Upper lobe of left lung (tissue), 6 donors: ENCODE results near the gene PPP2R3B. TPM values are rescaled to one million over a fixed set of nuclear protein-coding genes. Genes with fewer than 3 reads are reported as not detected.

Source experiments
- ATAC-seq, 2 donors: fragments of 200-7000 bp; cut with Tn5 transposase; one replicate each; pipeline ENCODE4 v1.9.1; 2022; ENCODE audit warnings: mild to moderate bottlenecking in 2 of 2, moderate library complexity in 2 of 2; ENCODE audit not compliant: low FRiP score in 2 of 2
- DNase-seq, 2 donors: peaks; one replicate each; pipeline ENCODE4 v3.0.0-alpha.2; 2019 to 2020
- H3K27ac ChIP-seq, 4 donors: fragments of 200-600 bp; sonication (generic); one replicate each; pipeline ENCODE4 v1.5.1; 2016 to 2019
- H3K27me3 ChIP-seq, 4 donors: fragments of 200-600 bp; sonication (generic); one replicate each; pipeline ENCODE4 v1.5.1; 2017 to 2019
- H3K36me3 ChIP-seq, 4 donors: fragments of 200-600 bp; sonication (generic); one replicate each; pipeline ENCODE4 v1.5.1; 2016 to 2019
- H3K4me1 ChIP-seq, 4 donors: fragments of 200-600 bp; sonication (generic); one replicate each; pipeline ENCODE4 v1.5.1; 2018 to 2019
- H3K4me3 ChIP-seq, 4 donors: fragments of 200-600 bp; sonication (generic); one replicate each; pipeline ENCODE4 v1.5.1; 2017 to 2019; ENCODE audit warnings: mild to moderate bottlenecking in 2 of 4, moderate library complexity in 1 of 4
- H3K9me3 ChIP-seq, 4 donors: fragments of 200-600 bp; sonication (generic); one replicate each; pipeline ENCODE4 v1.5.1; 2018 to 2019
- CTCF ChIP-seq, 6 experiments: fragments of 450-650 bp in 4 of 6; fragments of 200-600 bp in 2 of 6; sonication (generic) in 2 of 6; IDR thresholded peaks; one replicate each; pipeline ENCODE4 v1.5.1; 2016 to 2019; ENCODE audit warnings: antibody characterized with exemption in 6 of 6
- EP300 ChIP-seq, 4 donors: sonication (generic); formaldehyde crosslinking; IDR thresholded peaks; one replicate each; pipeline ENCODE4 v1.5.1; 2017; ENCODE audit warnings: antibody characterized with exemption in 4 of 4, control low read depth in 2 of 4
- POLR2A ChIP-seq, 4 donors: fragments of 450-650 bp; IDR thresholded peaks; one replicate each; pipeline ENCODE4 v1.5.1; 2016 to 2017; ENCODE audit warnings: antibody characterized with exemption in 4 of 4, mild to moderate bottlenecking in 2 of 4
- POLR2AphosphoS5 ChIP-seq, 2 donors: sonication (generic); formaldehyde crosslinking; IDR thresholded peaks; one replicate each; pipeline ENCODE4 v1.5.1; 2017; ENCODE audit warnings: antibody characterized with exemption in 2 of 2
- WGBS, 2 donors: methylation state at CpG; one replicate each; pipeline ENCODE4 v1.1.5; 2017 to 2018; 5-methylcytosine and 5-hydroxymethylcytosine counted together
- total RNA-seq, 6 donors: library from RNA; depleted of rRNA in 4 of 6; stranded (reverse); fragments of >200 nt in 4 of 6; gene quantifications; one replicate each; pipeline versions ENCODE4 v1.1.0 to v1.2.1, GENCODE V29; 2016 to 2021
- donor health status: DM: no; HTN: no; CAD: no; lungs with moderate emphysema.
- donor health status: DM: no; HTN: yes; CAD: no; lungs with severe emphysema.

The PPP2R3B gene
- total RNA-seq, 6 donors from 2014 or later, result 8.7 to 72.3 (median 15.1) TPM

DNA sequence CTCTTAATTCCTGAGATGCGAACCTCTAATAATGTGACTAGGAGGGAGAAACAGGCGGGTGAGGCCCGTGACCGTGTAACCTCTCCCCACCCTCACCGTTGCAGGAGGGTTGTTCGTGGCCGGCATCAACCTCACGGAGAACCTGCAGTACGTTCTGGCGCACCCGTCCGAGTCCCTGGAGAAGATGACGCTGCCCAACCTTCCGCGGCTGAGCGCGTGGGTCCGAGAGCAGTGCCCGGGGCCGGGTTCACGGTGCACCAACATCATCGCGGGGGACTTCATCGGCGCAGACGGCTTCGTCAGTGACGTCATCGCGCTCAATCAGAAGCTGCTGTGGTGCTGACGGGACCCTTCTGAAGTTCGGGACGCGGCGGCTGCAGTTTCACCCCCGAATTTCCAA is 87.7 kb downstream of the PPP2R3B start:
- Histone ChIP-seq H3K4me3 (no peak overlapping the region), H3K27me3 (no peaks in the 10 kb centered on the region), H3K9me3 (no peaks in the 10 kb centered on the region), H3K27ac (no peak overlapping the region), H3K4me1 (no peaks in the 10 kb centered on the region), H3K36me3 (peaks cover 9 to 30% (median 27%) of the 10 kb centered on the region in 4 donors)
- TF ChIP-seq POLR2AphosphoS5 (IDR thresholded peaks at IDR 0.05) (no peak), CTCF (IDR thresholded peaks at IDR 0.05) (no peak), EP300 (IDR thresholded peaks at IDR 0.05) (no peak), POLR2A (IDR thresholded peaks at IDR 0.05) (no peak)
- 97 to 98% methylated on average over 36 of the region's 36 CpGs for WGBS, 2 donors
- ATAC-seq (no peak), DNase-seq (no peak)

DNA sequence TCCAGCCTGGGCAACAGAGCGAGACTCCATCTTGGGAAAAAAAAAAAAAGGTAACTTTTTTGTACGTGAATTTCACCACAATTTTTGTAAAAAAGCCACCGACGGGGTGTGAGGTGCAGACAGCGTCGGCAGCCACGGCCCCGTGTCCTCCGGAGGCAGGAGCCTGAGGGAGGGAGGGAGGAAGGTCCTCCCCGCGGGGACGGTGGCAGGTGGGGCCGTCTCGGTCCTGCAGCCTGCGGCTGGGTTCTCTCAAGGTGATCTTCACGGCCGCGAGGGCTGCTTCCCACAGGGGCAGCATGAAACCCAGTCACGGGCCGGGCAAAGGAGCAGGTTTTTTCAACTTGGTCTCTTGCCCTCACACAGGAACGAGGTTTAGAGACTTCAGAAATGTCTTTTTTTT is 91.6 kb downstream of the PPP2R3B start:
- DNase-seq (peak in 1 of 2 donors; percentile 66), ATAC-seq (no peak)
- no peaks in the 10 kb centered on the region for H3K27me3 ChIP-seq
- no peak overlapping the region for H3K4me3 ChIP-seq
- H3K27ac ChIP-seq, result no peak overlapping the region
- peaks cover 21 to 34% (median 31%) of the 10 kb centered on the region in 4 donors for H3K36me3 ChIP-seq
- H3K9me3 ChIP-seq, result no peaks in the 10 kb centered on the region
- 90 to 91% methylated on average over 16 to 21 of the region's 21 CpGs for WGBS, 2 donors
- no peaks in the 10 kb centered on the region for H3K4me1 ChIP-seq
- TF ChIP-seq POLR2A (IDR thresholded peaks at IDR 0.05) (no peak), CTCF (IDR thresholded peaks at IDR 0.05) (no peak), EP300 (IDR thresholded peaks at IDR 0.05) (no peak), POLR2AphosphoS5 (IDR thresholded peaks at IDR 0.05) (no peak)

DNA sequence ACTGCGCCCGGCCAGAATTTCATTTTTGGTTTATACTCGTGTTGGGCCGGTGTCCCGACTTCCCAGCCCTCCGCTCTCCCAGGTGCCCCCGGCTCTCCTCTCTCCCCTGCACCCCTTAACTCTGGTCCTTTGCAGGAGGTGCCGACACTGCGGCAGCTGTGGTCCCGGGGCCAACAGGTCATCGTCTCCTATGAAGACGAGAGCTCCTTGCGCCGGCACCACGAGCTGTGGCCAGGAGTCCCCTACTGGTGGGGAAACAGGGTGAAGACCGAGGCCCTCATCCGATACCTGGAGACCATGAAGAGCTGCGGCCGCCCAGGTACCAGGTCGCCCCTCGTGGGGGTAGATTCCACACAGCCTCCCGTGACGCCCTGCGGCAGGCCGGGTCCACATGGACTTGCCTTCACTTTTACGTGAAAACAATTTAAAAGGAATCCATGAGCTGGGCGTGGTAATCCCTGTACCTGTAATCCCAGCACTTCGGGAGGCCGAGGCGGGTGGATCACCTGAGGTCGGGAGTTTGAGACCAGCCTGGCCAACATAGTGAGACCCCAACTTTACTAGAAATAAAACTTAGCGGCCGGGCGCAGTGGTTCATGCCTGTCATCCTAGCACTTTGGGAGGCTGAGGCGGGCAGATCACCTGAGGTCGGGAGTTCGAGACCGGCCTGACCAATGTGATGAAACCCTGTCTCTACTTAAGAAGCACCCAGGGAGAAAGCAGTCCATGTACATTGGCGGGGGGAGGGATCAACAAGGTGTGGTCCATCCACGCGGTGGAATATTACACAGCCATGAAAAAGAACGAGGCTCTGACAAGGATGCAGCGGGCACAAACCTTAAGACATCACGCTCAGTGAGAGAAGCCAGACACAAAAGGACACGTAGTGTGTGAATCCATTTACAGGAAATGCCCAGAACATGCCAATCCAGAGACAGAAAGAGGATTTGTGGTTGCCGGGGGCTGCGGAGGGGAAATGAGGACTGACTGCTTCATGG is 93.5 kb downstream of the PPP2R3B start:
- no peaks in the 10 kb centered on the region for H3K4me1 ChIP-seq
- H3K36me3 ChIP-seq, result peaks cover 26 to 50% (median 42%) of the 10 kb centered on the region in 4 donors
- WGBS, 2 donors, result 97% methylated on average over 37 to 43 of the region's 47 CpGs
- TF ChIP-seq CTCF (IDR thresholded peaks at IDR 0.05), result no peak
- TF ChIP-seq POLR2A (IDR thresholded peaks at IDR 0.05), result no peak
- TF ChIP-seq EP300 (IDR thresholded peaks at IDR 0.05), result no peak
- no peak for TF ChIP-seq POLR2AphosphoS5 (IDR thresholded peaks at IDR 0.05)
- no peaks in the 10 kb centered on the region for H3K9me3 ChIP-seq
- DNase-seq (peak; percentile 17 to 62), ATAC-seq (no peak)
- H3K4me3 ChIP-seq, result no peak overlapping the region
- H3K27ac ChIP-seq, result no peak overlapping the region
- H3K27me3 ChIP-seq, result no peaks in the 10 kb centered on the region

DNA sequence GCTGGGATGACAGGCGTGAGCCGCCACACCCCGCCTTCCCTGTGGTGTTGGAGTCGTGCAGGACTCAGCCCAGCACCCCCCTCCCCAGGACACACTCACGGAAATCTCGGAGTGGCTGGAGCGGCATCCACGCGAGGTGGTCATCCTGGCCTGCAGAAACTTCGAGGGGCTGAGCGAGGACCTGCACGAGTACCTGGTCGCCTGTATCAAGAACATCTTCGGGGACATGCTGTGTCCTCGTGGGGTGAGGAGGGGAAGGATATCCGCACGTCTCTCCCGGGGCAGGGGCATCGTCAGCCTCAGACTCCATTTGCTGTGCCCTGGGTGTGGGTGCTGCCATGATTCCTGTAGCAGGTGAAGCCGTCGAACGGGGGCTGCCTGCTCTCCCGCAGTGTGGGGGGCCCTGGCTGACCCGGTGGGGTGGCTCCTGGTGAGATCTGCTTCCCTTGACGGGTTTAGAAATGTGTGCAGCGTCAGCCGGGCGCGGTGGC is 95.3 kb downstream of the PPP2R3B start:
- 96% methylated on average over 15 to 29 of the region's 29 CpGs for WGBS, 2 donors
- ATAC-seq (no peak), DNase-seq (peak in 1 of 2 donors; percentile 17)
- no peaks in the 10 kb centered on the region for H3K4me1 ChIP-seq
- no peak overlapping the region for H3K27ac ChIP-seq
- H3K4me3 ChIP-seq, result no peak overlapping the region
- TF ChIP-seq CTCF (IDR thresholded peaks at IDR 0.05), result no peak
- TF ChIP-seq POLR2AphosphoS5 (IDR thresholded peaks at IDR 0.05), result no peak
- TF ChIP-seq EP300 (IDR thresholded peaks at IDR 0.05), result no peak
- TF ChIP-seq POLR2A (IDR thresholded peaks at IDR 0.05), result no peak
- peaks cover 26 to 50% (median 41%) of the 10 kb centered on the region in 4 donors for H3K36me3 ChIP-seq
- no peaks in the 10 kb centered on the region for H3K27me3 ChIP-seq
- no peaks in the 10 kb centered on the region for H3K9me3 ChIP-seq
